Mesenteric fat pad (tissue), 1 donor: ENCODE measurements around the gene CAPN1. TPM values are rescaled to one million over a fixed set of nuclear protein-coding genes. Genes with fewer than 3 reads are reported as not detected.

Experiments
- DNase-seq: peaks from one replicate; pipeline ENCODE4 v3.0.0-alpha.2; 2020; ENCODE audit warnings: low spot score
- total RNA-seq: library from RNA; stranded (reverse); fragmentation: NEBNext Ultra II Directional; extraction: Animal tissue kit (Norgen Biotek cat#: 25700); gene quantifications from one replicate; pipeline ENCODE4 v1.2.1, GENCODE V29; 2021
- donor health status: DM: yes; HTN: yes; CAD: no.

The CAPN1 gene
- total RNA-seq, 1 donor from 2014 or later, result 102 TPM

DNA sequence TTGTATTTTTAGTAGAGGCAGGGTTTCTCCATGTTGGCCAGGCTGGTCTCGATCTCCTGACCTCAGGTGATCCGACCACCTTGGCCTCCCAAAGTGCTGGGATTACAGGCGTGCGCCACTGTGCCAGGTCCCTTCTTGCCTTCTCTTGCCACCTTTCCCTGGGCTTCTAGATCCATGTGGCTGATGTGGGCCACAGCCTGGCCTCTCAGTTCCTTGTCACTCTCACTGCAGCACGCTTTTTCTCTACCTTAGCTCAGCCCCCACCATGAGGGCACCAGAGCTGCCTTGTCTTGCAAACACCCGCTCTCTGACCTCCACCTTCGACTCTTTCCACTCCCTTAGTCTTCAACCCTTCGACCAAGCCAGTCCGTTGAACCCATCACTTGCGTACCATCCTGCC lies 7.5 kb downstream of the CAPN1 start:
- DNase-seq, result peak; percentile 83

DNA sequence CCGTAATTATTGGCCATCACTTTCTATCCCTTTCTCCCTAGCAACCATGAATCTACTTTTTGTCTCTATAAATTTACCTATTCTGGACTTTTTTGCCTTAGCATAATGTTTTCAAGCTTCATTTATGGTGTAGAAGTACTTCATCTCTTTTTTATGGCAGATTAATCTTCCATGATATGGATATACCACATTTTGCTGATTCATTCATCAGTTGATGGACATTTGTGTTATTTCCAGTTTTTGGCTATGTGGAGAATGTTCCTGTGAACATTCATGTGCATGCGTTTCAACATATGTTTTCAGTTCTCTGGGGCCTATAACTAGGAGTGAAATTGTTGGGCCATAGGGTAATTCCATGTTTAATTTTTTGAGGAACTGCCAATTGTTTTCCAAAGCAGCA lies 12.8 kb downstream of the CAPN1 start:
- DNase-seq, result no peak

DNA sequence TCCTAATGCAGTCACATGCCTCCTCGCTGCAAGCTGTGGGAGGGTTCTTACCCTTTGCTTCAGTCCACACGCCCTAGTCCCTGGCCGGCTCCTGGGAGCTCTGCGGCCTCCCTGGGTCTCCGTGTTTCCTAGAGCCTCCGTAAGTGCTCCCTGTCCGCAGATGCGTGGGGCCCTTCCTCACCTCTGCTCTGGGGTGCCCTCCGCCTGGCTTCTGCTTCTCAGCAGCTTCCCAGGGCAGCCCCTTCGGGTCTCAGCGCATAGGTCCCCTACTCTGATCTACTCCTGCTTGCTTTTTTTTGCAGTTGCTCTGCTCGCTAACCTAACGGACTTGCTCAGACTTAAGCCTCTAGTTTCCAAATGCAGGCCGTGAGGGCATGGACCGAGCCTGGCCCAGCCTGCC lies 22.4 kb downstream of the CAPN1 start:
- peak; percentile 57 for DNase-seq

DNA sequence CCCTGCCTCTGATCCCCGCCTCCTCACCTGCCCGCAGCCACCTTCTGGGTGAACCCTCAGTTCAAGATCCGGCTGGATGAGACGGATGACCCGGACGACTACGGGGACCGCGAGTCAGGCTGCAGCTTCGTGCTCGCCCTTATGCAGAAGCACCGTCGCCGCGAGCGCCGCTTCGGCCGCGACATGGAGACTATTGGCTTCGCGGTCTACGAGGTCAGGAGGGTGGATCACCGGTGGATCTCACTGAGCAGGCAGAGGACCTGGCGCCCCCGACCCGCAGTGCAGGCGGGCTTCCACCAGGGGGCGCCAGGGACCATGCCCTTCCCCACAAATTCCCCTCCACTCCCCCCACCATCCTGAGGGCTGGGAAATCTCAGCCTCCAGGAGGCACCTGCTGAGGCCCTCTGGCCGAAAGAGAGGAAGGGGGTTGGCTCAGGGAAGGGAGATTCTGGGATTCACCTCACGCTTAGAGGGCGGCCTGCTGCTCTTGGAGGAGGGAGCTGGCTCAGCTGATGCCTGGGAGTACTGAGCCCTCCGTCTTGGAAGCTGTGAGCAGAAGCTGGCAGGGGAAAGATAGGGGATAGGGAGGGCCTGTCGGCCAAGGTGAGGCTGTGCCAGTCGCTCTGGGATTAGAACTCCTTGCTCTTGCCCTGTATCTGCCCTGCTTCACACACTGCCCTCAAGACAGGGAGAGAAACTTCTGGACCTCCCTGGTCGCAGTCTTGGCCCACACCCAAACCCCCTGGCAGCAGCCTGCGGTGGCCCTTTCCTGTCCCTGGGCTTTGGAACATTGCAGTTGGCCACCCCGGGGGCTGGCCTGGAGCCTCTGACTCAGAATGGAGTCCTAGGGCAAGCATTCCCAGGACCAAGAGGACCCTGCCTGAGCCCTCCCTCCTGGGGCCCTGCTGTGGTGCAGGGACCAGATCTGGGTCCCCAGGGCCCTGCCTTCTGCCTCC lies 23.2 kb downstream of the CAPN1 start:
- DNase-seq, result no peak

DNA sequence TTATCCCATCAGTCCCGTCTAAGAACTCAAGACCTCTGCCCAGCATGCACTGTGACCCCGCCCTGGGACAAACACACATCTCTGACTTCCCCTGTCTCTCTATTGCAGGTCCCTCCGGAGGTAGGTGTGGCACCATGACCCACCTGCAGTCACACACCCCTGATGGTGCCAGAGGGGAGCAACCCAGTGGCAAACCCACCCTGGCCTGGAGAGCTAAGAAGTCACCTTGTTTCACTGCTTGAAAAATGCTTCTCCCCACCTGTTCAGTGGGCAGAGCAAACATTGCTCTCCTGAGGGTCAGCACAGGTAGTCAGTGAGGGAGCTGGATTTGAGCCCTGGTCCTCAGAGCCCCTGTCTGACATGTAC lies 23.9 kb downstream of the CAPN1 start:
- no peak for DNase-seq

DNA sequence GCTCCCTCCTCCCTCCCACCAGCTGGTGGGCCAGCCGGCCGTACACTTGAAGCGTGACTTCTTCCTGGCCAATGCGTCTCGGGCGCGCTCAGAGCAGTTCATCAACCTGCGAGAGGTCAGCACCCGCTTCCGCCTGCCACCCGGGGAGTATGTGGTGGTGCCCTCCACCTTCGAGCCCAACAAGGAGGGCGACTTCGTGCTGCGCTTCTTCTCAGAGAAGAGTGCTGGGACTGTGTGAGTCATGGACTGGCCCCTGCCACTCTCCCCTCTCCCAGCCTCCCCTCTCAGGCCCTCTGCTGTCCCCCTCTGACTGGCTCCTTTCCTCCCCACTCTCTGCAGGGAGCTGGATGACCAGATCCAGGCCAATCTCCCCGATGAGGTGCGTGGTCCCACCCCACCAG lies 24.7 kb downstream of the CAPN1 start:
- DNase-seq, result no peak

DNA sequence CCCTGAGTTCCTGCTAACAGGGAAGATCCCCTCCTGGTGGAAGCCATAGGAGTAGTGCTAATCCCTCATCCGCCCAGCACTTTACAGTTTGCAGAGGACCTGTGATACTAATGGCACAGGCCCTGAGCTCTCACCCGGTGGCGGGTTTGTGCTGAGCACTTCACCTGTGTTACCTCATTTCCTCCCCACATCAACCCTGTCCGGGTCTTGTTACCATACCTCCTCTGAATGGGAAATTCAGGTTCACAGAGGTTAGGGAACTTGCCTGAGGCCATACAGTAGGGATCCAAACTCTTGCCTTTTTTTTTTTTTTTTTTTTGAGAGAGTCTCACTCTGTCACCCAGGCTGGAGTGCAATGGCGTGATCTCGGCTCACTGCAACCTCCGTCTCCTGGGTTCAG lies 25.2 kb downstream of the CAPN1 start:
- no peak for DNase-seq

DNA sequence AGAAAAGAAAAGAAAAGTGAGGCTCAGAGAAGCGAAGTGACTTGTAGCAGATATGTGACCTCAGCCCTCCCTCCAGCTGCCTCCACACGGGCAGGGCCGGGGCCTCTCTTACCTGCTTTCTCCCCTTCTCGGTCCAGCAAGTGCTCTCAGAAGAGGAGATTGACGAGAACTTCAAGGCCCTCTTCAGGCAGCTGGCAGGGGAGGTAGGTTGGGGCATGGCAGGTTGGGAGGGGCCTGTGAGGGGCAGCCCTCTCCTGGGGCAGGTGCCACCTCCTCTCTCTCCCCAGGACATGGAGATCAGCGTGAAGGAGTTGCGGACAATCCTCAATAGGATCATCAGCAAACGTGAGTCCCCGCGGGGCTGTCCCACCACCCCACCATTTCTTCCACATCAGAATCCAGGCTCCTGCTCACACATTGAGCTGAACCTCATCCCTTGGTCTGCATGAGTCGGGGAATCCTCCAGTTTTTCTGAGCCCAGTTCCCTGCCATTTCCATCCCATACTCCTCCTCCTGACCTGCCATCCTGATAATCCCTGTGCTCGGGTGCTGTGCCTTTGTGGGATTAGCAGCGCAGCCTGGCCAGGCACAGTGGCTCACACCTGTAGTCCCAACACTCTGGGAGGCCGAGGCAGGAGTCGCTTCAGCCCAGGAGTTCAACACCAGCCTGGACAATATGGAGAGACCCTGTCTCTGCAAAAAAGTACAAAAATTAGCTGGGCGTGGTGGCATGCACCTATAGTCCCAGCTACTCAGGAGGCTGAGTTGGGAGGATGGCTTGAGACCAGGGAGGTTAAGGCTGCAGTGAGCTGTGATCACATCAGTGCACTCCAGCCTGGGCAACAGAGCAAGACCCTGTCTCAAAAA lies 26.4 kb downstream of the CAPN1 start:
- DNase-seq, result no peak

DNA sequence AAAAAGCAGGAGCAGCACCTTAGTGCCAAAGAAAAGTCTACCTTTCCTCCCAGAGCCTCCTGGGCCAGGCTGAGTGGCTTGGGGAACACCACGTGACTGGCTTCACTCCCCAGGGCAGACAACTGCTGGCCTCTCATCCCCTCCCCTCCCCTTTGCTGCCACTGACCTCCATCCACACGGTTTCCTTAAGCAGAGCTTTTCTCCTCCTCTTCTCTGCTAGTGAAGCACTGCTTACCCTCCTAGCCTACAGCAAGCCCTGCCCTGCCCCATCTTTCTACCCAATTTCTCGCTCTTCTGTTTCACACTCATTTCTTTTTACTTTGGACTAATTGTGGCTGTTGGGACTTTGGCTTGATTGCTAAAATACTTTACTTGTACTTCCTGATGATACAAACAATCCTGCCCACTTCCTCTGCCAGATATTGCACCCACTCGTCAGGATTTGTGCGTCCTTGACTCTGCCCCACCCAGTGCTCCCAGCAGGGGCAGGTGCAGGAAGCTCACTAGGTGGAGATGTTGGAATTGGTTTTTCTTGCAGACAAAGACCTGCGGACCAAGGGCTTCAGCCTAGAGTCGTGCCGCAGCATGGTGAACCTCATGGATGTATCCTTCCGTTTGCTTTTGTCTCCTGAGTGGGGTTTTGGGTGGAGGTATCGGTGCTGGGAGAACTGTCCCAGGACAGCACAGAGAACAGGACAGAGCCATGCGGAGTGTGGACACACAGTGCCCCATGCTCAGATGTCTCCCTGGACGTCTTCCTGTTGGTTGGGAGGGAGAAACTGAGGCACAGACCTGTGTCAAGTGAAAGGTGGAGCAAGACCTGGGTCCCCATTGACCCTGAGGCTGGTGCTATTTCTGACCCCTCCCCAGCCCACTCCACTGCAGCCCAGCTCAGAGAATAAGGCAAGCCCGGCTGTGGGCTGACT lies 27.3 kb downstream of the CAPN1 start:
- DNase-seq, result no peak

DNA sequence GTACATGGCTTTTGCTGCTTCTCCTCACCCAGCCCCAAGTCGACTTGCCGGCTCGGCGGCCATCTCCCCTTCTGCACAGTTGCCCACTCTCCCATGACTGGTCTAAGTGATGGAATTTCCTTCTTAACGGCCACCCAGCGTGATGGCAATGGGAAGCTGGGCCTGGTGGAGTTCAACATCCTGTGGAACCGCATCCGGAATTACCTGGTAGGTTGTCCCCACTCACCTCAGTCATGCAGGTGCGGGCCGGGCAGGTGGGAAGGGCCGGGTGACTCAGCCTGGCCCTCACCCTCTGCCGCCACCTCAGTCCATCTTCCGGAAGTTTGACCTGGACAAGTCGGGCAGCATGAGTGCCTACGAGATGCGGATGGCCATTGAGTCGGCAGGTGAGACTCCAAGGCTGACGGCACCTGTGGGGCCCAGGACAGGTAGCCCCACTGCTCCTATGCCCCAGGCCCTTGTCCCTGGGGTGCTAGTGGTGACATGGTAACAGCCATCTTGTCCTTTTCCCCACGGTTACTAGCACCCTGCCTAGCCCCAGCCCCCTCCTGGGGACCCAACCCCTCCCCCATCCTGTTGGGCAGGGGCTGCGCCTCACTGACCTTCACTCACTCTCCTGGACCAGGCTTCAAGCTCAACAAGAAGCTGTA lies 28.1 kb downstream of the CAPN1 start:
- no peak for DNase-seq

DNA sequence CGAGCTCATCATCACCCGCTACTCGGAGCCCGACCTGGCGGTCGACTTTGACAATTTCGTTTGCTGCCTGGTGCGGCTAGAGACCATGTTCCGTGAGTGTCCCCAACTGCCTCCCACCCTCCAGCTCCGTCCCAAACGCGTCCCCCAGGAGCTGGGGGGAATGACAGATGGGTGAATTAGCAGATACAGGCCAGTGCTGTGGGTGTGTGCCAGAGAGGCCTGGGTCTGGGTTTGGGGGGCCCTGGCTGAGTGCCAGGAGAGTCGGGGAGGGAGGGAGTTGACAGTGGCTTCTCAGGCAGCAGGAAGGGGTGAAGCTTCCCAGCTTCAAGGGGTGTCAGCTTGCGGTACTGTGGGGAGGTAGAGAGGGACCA lies 28.6 kb downstream of the CAPN1 start:
- no peak for DNase-seq

DNA sequence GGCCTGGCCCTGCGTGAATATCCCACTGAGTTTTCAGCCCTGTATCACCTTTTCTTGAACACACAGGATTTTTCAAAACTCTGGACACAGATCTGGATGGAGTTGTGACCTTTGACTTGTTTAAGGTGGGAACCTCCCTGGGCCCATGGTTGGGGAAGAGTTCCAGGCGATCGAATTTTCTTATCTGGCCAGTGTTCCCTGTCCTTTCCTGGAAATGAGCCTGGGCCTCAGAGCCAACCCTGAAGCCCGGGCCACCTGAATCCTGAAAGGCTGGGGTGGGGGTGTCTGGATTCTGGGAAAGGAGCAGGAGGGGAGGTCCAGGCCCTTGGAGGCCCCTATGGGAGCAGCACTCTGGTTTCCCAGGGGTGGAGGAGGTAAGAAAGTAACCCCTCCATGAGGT lies 29.0 kb downstream of the CAPN1 start:
- DNase-seq, result no peak

DNA sequence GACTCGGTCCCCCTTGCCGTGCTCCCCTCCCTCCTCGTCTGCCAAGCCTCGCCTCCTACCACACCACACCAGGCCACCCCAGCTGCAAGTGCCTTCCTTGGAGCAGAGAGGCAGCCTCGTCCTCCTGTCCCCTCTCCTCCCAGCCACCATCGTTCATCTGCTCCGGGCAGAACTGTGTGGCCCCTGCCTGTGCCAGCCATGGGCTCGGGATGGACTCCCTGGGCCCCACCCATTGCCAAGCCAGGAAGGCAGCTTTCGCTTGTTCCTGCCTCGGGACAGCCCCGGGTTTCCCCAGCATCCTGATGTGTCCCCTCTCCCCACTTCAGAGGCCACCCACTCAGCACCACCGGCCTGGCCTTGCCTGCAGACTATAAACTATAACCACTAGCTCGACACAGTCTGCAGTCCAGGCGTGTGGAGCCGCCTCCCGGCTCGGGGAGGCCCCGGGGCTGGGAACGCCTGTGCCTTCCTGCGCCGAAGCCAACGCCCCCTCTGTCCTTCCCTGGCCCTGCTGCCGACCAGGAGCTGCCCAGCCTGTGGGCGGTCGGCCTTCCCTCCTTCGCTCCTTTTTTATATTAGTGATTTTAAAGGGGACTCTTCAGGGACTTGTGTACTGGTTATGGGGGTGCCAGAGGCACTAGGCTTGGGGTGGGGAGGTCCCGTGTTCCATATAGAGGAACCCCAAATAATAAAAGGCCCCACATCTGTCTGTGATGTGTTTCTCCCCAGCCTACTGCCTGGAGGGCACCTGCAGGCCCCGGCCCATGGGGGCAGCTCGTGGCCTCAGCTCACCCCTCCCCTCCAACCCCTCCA lies 29.8 kb downstream of the CAPN1 start:
- DNase-seq, result no peak

DNA sequence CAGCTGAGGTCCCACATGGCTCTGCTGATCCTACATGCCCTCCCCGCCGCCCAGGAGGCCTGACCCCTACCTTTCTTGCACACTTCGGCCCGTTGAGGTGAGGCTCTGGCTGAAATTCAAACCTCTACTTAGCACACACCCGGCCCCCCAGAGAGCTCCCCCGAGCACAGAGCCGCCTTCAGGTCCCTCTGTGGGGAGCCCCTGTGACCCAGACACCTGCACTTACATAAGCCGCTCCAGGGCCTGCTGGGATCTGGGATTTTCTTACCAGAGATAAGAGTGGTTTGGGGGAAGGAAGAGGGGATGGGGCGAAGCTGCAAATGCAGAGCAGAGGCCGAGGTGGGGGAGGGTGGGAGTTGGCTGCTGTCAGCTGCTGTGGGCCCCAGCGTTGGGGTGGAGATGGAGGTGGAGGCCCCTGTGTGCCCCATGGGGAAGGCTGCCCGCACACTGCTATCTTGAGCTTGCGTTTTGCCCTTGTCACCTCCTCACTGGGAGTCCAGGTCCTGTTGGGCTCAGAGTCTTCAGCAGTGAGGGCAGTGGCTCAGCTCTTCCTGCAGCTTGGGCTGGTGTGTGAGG lies 30.6 kb downstream of the CAPN1 start:
- DNase-seq, result no peak

DNA sequence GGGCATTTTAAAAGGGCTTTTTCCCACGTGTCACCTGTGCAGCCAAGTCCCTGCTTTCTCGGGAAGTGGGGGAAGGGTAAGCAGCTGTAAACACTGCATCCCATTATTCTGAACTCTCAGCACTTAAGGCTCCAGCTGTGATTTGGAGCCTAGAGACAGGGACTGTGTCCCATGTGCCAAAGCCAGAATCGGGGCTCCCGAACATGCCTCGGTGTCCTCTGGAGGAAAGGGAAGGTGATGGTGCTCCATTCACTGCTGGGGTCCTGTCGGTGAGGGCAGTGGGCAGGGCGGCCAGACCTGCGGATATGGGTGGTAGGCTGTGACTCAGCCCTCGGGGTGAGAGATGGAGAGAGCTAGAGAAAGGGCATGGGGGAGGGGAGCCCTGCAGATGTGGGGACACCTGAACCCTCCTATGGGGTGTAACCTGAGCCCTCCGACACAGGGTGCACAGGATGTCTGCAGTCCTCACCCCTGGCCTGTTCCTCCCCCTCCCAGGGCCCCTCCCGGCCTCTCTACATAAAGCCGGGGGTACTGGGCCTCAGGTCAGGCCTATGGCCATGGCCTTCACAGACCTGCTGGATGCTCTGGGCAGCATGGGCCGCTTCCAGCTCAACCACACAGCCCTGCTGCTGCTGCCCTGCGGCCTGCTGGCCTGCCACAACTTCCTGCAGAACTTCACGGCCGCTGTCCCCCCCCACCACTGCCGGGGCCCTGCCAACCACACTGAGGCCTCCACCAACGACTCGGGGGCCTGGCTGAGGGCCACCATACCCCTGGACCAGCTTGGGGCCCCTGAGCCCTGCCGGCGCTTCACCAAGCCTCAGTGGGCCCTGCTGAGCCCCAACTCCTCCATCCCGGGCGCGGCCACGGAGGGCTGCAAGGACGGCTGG lies 31.8 kb downstream of the CAPN1 start:
- no peak for DNase-seq

DNA sequence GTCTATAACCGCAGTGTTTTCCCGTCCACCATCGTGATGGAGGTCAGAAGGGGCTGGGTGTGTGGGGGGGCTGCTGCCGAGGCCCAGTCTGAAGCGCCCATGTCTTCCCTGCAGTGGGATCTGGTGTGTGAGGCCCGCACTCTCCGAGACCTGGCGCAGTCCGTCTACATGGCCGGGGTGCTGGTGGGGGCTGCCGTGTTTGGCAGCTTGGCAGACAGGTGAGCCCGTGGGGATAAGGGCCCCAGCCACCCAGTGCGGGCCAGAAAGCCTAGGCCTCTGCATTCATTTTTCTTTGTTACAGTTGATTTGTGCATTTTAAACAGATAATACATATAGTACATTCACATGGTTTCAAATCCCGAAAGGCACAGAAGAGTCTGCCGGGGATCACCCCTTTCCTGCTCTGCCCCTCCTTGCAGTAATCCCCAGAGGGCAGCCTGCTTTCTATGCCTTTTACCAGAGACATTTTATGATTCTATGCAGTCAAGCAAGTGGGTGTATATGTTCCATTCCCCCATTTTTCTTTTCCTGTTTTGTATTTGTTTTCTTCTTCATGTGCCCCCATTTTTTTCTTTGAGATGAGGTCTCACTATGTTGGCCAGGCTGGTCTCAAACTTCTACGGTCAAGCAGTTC lies 32.6 kb downstream of the CAPN1 start:
- no peak for DNase-seq

DNA sequence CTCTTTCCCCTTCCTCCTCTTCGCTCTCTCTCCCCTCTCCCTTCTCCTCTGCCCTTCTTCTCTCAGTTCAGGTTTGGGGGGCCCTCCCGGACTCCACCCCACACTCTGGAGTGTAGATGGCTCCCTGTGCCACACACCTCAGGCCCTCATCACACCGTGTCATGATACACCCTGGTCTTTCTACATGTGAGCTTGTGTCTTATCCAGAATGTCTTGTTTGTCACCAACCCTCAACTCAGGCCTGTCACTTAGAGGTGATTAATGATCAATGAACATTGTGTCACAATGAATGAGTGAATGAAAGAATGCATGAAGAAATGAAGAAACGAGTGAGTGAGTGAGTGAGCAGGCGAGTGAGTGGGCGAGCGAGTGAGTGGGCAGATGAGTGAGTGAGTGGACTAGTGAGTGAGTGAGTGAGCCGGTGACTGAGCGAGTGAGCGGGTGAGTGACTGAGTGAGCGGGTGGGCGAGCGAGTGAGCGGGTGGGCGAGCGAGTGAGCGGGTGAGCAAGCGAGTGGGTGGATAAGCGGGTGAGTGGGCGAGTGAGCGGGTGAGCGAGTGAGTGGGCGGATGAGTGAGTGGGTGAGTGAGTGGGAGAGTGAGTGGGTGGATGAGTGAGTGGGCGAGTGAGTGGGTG lies 33.8 kb downstream of the CAPN1 start:
- no peak for DNase-seq

DNA sequence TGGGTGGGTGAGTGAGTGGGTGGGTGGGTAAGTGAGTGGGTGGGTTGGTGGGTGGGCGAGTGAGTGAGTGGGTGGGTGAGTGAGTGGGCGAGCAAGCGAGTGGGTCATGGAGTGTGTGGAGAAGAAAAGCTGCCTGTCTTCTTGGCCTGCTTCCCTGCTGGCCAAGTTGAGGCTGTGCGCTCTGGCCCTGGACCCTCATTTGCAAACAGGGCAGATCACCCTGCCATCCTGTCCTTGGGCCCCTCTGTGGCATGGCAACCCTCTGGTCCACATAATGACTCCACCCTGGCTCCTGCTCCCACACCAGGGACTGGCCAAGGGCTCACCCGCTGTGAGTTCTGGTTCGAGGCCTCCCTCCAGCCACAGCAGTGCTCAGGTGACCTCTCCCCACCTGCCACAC lies 35.1 kb downstream of the CAPN1 start:
- no peak for DNase-seq
